Measurements from ENCODE around the gene KIRREL1.

KIRREL1 gene

DNA sequence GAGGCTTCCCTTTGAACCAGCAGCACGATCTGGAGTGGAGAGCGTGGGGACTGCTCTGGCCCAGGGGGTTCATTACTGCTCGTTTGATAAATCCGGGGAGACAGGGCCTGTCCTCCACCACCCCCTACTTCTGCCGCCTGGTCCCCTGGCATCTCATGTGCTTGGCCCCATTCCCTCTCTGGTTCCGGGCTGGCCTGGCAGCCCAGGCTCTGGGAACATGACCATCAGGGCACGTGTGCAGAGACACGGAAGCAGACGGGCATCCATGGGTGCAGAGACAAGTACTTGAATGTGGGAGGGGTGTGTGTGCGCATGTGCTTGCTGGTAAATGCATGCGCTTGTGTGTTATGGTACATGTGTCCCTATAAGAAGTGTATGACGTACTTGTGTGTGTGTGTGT is 75.5 kb downstream of the KIRREL1 start:
- no peak for DNase-seq (ENCODE audit: low spot score)

DNA sequence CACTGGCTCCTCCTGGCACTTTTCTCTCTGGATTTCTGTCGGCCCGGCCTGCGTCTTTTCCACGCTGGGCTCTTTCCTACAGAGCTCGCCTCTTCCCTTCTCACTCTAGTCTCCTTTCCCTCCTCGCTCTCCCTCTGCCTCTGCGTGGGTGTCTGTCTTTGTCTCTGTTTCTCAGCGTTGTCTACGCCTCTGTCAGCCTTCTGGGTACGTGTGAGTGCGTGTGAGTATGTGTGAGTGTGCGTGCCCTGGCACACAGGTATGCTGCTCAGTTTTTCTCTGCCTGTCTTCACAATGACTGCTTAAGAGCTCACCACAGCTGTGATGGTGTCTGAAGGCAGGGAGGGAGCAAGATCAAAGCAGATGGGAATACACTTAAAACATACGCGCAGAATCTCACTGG is 77.7 kb downstream of the KIRREL1 start:
- DNase-seq (ENCODE audit: low spot score), result no peak

DNA sequence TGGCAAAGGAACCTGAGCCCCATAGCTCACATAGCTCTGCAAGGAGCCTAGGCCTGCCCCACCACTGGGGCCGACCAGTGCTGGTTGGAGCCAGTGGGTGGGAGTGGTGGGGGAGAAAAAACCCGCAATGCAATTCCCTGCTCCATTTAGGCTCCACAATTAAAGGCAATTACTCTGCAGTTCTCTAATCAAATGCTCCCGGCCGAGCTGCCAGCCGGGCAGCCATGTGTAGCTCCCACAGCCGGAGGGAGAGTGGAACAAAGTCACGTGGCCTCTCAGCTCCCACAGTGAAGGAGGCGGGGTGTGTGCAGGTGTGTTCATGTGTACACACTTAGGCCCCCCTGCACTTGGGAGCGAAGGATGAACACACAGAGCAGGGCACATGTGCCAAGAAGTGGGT is 81.6 kb downstream of the KIRREL1 start:
- no peak for DNase-seq (ENCODE audit: low spot score)

DNA sequence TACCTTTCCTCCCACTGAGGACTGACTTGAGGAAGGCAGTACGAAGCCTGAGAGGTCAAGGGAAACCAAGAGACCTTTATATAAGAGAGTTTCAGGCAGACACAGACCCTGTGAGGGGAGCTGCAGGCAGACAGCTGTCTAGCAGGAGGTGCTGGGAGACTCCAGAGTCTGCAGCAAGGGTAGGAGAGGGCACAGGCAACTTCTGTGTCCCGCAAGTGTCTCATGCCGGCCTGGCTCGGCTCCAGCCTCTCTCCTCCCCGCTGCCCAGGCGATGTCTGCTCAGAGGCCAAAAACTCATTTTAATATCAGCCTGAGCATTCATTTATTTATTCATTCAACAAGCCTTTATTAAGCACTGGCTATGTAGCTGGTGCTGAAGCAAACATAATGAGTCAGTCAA is 83.0 kb downstream of the KIRREL1 start:
- DNase-seq (ENCODE audit: low spot score), result no peak

DNA sequence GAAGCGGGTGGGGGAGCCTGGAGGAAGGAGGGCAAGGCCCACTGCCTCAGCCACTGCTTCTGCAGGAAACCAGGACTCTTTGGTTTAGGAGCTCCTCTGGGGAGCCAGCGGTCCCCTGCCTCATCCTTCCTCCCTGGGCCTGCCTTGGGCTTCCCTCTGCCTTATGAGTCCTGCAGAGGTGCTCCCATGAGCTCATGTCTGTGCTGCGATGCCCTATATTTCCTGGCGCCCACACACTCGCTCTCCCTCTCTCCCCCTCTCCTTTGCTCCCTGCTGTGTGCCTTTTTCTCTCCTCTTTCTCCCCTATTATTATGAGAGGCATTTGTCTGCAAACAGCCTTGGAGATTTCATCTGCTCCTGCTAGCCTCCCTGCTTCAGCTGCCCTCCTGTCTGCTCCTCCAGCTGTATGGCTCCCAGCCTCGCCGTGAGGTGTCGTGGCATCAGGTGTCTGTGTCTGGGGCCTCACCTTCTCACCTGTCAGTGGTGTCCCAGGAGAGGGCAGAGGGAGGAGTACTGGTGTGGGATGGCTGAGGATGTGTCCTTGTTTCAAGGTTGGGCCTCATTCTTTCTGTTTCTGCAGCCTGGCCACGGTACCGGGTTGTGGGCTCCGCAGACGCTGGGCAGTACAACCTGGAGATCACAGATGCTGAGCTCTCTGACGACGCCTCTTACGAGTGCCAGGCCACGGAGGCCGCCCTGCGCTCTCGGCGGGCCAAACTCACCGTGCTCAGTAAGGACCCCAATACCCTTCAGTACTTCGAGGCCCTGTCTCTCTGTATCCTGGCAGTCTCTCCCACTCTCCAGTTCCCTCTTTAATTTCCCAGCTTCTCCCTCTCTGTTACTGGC is 84.2 kb downstream of the KIRREL1 start:
- no peak for DNase-seq (ENCODE audit: low spot score)

DNA sequence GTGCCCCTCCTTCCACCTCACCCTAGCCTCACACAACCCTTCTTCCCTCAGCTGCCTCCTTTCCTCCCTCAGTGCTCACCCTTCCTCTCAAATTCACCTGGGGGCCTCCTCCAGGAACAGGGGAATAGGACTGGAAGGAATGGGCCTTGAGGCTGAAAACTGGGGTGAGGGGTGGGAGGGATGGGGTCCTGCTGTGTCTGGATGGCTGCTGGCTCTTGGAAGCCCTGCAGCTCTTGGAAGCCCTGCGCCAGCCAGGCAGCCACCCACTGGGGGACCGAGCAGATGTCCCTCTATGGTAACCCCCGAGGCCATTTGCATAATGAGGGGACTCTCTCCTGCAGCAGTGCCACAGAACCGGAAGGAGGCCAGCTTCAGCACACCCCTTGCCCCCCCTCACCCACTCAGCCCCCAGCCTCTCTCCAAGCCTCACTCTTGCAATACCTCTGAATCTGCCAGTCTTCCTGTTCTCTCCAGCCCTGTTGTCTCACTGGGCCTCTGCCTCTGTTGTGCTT is 85.2 kb downstream of the KIRREL1 start:
- no peak for DNase-seq (ENCODE audit: low spot score)

DNA sequence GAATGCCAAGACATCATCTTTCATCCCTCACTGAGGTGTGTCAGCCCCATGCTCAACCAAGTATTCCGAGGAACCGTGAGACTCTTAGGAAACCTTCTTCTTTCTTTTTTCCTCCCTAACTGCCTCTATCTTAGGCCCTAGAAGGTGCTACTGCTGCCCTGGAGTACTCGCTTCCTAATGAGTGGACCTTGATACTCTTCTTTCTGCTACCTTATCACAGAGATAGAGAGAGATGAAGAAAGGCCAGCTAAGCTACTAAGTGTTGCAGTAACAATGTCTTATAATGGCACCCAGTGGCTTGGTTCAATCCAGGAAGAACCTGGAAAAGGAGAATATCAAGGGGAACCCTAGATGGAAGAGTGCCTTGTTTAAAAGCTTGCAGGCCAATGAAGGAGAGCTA is 86.6 kb downstream of the KIRREL1 start:
- DNase-seq (ENCODE audit: low spot score), result no peak

DNA sequence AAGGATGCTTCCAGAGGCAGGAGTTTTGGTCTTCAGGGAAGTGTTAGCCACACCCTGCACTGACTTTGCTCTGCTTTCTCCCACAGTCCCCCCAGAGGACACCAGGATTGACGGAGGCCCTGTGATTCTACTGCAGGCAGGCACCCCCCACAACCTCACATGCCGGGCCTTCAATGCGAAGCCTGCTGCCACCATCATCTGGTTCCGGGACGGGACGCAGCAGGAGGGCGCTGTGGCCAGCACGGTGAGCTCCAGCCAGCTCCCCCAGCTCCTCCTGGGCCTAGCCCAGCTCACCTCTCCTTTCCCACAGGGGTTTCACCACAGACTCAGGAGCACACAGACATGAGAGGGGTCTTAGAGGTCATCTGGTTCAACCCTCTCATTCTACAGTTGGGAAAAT is 90.9 kb downstream of the KIRREL1 start:
- no peak for DNase-seq (ENCODE audit: low spot score)

DNA sequence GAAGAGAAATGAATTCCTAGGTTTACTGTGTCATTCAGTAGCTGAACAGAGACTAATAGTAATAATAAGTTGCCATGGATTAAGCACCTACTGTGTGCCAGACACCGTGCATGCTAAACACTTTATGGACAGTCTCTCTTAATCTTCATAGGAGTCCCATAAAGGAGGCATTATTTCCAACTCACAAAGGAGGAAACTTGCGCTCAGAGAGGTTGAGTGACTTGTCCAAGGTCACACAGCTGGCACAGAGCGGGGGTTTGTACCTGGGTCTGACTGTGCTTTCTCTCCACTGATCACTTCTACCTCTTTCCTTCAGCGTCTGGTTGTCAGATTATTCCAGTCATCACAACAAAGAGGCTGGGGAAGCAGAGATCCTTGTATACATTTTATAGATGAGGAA is 91.3 kb downstream of the KIRREL1 start:
- no peak for DNase-seq (ENCODE audit: low spot score)

DNA sequence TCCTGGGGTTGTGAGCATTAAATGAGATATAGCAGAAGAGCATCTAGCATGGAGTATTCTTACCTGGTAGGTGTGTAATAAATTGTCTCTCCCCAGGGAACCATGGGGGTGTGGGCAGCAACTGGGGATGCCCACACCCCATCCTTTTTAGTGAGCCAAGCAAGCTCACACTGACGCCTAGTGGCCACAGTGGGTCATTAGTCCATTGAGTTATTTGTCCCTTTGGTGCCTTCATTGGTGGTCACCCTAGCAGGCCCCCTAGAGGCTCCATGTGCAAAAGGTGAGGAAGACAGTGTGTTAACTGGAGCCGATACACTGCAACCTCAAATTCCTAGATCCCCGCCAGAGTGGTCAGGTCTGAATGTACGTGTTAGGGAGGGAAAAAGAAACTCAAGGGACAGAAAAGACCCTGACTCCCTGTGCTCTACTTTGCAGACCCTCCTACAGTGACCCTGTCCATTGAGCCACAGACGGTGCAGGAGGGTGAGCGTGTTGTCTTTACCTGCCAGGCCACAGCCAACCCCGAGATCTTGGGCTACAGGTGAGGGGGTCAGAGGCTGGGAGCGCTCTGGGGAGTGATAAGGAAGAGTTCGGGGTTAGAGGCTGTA is 94.0 kb downstream of the KIRREL1 start:
- peak; percentile 43 for DNase-seq (ENCODE audit: low spot score)

DNA sequence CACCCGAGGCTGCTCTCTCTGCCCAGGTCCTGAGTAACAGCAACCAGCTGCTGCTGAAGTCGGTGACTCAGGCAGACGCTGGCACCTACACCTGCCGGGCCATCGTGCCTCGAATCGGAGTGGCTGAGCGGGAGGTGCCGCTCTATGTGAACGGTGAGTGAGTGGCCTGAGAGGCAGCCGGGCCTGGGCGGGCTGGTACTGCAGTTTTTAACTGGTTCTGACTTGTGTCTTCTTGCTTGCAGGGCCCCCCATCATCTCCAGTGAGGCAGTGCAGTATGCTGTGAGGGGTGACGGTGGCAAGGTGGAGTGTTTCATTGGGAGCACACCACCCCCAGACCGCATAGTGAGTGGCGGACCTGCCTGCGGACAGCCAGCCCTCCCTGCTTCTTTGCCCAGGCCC is 96.0 kb downstream of the KIRREL1 start:
- DNase-seq (ENCODE audit: low spot score), result no peak

DNA sequence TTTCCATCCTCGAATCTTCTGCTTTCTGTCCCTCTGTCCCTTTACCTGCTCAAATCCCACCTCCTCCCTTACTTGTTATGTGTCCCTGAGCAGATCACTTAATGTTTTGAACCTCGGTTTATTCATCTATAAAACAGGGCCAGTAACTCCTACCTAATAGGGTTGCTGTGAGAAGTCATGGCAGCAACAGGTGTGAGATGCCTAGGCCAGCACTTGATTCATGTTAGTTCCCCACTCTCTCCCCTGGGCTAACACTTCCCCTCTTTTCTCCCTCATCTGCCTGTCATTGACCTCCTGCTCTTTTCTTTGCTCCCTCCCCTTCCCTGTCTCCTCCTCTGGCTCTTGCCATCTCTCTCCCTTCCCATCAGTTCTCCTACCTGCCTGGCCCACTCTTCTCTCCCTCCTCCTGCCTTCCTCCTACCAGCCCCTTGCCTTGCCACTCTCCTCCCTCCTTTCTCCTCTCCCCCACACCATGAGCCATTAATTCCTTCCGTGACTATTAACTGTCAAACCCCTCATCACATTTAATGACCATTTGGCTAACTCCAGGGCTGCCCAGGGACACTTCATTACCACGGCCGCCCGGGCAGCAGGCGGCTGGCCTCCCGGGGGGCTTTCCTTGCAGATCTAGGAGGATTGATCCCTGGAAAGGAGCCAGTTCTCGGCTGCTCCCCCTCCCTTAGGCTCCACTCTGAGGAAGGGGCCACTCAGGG is 96.6 kb downstream of the KIRREL1 start:
- no peak for DNase-seq (ENCODE audit: low spot score)

DNA sequence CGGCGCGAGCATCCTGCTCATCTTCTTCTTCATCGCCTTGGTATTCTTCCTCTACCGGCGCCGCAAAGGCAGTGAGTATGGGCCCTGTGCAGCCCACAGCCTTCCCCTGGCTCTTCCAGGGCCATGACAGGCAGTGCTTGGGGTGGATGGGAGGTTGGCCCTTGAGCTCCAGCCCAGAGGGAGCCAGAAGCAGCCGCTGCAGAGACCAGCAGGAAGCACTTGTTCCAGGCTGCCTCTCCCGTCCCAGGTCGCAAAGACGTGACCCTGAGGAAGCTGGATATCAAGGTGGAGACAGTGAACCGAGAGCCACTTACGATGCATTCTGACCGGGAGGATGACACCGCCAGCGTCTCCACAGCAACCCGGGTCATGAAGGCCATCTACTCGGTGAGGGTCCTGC is 99.9 kb downstream of the KIRREL1 start:
- DNase-seq (ENCODE audit: low spot score), result no peak

DNA sequence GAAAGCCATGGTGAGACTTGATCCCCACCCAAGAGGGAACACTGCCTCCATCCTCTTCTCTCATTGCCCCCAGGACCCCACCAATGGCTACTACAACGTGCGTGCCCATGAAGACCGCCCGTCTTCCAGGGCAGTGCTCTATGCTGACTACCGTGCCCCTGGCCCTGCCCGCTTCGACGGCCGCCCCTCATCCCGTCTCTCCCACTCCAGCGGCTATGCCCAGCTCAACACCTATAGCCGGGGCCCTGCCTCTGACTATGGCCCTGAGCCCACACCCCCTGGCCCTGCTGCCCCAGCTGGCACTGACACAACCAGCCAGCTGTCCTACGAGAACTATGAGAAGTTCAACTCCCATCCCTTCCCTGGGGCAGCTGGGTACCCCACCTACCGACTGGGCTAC is 101.1 kb downstream of the KIRREL1 start:
- DNase-seq (ENCODE audit: low spot score), result no peak

DNA sequence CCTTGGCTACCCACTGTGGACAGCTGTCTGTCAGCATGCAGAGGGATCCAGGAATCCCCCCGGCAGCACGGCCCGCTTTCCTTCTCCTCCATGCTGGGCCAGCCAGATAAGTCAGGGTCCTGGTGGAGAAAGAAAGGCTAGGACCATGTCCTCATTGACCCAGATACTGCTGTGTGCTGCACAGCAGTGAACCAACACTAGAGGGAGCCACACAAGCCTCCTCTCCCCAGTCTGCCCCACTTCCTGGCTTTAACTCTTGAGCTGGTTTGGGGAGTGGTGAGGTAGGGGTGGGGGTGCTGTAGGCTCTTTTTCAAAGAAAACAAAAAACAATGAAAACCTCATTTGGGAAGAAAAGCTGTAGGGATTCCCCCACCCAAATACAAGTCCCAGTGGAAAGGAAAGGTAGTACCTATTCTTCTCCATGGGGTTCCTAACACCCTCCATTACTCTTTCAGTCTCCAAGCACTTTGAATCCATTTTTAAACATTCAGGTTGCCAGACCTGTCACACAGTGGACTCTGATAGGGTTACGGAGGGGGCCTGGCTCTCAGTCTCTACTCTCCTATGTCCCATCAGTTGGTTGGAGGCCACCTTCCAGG is 102.4 kb downstream of the KIRREL1 start:
- DNase-seq (ENCODE audit: low spot score), result no peak

DNA sequence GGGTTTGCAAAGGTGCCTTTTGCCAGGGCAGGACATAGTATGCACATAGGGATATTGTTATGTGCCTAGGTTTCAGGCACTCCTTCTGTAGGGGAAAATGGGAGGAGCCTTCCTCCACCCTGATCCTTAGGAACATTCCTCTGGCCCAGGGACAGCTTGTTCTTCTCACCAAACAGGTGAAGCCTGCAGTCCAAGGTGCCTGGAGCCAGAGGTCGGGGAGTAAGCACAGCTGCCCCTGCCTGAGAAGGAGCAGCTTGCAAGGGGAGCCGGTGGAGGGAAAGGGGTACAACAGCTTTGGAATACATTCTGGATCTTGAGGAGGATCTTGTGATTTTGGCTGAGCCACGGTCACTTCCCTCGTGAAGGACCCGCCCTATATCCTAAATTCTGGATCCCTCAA is 104.8 kb downstream of the KIRREL1 start:
- DNase-seq (ENCODE audit: low spot score), result no peak

DNA sequence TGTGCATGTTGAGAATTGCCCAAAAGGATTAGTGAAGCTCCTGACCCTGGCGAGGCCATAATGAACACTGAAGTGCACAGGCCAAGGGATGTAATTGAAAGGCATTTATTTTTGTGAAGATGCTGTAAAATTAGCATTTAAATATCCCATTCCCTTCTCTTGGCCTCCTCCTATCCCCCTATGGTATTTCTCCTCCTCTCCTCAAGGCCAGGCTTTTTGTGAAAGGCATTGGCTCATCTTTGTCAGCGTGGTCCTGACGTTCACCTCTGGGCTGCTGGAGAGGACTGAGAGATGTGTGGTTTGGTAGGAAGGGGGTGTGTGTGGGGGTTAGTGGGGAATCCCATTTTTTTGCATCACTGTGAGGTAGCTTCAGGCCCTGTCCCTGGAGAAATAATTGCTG is 105.7 kb downstream of the KIRREL1 start:
- no peak for DNase-seq (ENCODE audit: low spot score)

DNA sequence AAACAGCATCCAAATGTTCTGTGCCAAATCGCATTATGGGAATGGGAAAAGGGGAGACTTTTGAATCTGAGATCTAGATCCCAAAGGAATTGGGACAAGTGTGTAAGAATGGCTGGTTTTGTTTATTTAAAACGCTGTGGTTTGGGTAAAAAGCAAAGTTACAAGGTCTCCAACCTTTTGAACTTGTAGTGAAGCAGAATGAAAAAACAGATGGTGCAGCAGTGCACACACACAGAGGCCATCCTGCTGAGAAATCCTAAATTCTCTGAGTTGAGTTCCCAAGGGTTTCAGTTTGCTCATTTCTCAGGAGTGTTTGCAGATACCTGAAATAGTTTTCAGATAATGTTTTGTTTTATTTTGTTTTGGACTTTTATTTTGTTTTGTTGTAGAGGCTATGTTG is 107.1 kb downstream of the KIRREL1 start:
- no peak for DNase-seq (ENCODE audit: low spot score)

DNA sequence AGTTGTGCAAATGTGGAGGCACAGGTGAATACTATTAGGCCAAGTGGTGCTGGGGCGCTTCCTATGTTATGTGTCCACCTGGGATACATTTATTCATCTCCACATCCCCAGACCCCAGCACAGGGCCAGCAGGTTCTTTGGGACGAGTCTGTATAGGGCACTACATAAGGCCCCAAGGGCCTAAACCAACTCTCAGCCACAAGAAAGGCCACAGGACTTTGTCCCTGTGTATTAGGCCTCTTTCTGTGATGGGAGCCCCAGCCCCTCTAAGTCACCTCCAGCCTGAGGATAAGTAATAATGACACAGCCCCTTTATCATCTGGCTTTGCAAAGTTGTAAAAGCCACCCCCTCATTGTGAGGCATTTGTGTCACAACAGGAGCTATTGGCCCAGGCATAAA is 108.0 kb downstream of the KIRREL1 start:
- no peak for DNase-seq (ENCODE audit: low spot score)

DNA sequence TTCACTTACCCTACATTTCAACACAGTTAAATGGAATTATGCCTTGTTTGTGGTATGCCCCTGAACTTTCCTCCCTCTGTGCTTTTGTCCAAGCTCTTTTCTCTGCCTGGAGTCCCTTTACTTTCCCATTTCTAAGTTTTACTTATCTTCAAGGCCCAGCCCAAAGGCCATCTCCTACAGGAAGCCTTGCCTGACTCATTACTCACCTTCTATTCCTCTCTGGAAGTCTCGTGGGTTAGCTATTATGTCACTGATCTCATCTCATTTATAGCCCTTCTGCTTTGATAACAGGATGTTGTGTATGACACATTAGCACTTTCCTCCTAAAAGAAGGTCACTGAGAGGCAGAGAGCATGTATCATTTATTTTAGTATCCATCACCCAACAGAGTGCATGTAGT is 108.5 kb downstream of the KIRREL1 start:
- no peak for DNase-seq (ENCODE audit: low spot score)

DNA sequence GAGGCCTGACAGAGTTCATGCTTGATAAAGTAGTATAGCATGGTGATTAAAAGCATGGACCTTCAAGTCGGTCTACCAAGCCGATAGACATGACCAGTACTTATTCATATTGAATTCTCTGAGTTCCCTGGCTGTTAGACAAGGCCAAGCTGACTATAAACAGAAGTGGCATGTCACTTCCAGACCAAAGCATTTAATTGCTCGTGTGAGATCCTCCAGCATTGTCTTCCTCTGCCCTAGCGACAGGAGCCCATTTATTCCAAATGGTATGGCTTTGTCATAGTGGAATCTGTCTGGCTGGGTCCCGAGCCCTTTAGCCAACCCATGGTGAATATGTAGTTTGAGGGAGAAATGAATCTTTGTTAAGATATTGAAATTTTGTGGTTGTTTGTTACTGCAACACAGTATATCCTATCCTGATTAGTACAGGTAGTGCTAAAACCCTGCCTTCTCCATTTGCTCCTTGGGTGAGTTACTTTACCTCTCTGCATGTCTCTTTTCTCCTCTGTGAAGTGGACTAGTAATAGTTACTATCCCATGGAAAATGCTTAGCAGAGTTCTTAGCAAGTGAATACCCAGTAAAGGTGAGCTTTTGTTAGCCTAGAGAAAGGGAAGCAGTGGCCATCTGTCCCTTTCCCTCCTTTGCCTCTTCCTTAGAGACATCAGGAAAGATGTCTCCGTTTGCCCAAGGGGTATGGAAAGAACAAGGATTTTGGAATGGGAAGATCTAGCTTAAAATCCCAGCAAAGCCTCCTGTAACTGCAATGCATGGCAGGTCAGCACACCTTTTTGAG is 109.6 kb downstream of the KIRREL1 start:
- no peak for DNase-seq (ENCODE audit: low spot score)

Data from SK-N-DZ (cell line).